CD4-positive, alpha-beta T cell treated with Interleukin-12 subunit alpha and Interleukin-12 subunit beta, for 1 hour (primary cell): ENCODE results near the gene ARHGAP15.

Experiments
- DNase-seq: peaks from one replicate; pipeline ENCODE4 v3.0.0-alpha.2; 2020

Gene ARHGAP15

DNA sequence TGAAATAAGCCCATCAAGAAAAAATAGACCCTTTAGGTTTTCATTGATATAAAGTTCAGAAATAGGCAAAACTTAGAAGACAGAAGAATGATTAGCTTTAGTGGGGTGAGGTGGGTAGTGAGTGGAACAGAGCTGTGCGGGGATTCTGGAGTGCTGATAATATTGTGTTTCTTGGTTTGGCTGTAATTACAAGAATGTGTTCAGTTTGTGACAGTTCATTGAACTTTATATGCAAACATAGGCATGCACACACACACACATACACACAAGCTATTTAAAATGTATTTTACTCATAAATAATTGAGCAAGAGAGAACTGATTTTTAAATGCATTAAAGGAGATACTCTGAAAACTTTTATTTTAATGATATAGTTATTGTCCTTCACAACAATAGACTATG lies 17.1 kb downstream of the ARHGAP15 start:
- no peak for DNase-seq

DNA sequence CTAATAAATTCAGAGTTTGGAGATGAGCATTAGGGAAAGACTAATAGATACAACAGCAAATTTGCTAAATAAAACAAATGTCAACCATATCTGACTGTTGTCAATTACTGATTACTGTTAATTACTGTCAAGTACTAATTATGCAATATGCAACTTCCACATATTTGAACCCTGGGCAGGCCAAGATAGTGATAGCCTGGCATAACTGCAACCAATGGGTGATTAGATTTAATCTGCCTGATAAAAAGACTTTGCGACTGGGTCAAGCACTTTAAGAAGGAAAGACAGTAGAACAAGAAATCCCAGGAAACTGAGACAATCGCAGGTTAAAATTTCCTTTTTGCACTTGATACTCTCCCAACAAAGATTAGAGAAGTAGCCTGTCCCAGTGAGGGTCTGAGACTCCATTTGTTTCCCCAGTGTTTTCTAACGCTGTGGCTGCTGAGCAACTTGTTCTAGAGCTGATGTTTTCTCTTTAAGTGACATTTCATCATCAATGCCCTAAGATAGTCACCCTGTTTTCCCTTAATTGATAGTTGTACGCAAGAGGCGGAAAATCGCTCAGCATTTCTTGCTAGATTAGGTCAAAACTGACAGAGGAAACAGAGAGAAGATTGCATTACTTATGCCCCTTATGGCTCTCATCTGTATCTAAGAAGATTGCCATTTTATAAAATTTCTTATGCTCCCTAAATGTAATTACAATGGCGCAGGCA lies 17.8 kb downstream of the ARHGAP15 start:
- no peak for DNase-seq

DNA sequence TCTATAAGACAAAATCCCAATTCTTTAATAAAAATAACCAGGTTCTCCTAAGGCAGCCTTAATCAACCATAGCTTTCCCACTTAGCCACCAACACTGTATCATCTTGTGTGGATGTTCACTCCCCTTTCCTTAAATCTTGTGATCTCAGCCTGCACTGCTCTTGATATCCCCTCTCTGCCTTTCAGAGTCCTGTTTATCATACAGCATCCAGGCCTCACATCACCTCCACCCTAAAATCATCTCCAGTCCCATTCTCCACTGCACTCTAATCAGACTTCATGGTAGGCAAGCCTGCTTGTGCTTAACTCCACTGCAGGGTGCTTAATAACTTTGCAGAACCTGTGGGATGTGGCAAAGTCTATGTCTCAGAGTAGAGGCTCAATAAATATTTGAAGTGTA lies 18.8 kb downstream of the ARHGAP15 start:
- DNase-seq: no peak

DNA sequence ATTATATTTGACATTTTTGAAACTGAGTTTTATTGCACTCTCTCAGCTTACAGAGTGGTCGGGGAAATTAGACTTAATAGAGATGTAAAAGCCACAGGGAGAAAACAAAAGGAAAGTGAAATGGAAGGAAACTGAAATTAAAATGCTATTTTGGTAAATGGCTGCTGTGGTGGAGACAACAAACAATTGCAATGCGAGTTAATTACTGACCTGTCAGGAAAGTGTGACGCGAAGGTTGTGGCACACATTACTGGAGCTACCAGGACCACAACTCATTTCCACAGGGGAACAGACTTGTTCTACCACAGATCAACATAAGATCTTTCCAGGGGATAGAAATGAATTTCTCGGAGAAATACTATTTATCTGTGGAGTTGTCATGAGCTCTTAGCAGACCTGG lies 19.5 kb downstream of the ARHGAP15 start:
- no peak for DNase-seq

DNA sequence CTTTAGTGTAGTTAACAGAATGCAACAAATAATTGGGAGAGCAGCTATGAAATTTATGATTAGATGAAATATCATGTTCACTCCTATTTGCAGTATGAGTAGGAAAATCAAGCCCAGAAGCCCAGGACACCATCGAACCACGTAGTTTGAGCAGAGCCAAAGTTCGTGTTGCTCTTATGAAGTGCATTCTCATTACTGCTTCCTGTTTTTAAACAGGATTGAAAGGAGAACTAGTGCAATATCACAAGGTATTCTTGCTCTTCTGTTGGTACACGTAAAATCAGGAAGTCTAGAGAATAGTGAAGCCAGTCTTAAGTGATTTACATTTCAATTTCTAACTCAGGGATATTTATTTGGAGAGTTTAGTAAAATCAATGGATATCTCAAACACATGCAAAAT lies 21.1 kb downstream of the ARHGAP15 start:
- DNase-seq: no peak

DNA sequence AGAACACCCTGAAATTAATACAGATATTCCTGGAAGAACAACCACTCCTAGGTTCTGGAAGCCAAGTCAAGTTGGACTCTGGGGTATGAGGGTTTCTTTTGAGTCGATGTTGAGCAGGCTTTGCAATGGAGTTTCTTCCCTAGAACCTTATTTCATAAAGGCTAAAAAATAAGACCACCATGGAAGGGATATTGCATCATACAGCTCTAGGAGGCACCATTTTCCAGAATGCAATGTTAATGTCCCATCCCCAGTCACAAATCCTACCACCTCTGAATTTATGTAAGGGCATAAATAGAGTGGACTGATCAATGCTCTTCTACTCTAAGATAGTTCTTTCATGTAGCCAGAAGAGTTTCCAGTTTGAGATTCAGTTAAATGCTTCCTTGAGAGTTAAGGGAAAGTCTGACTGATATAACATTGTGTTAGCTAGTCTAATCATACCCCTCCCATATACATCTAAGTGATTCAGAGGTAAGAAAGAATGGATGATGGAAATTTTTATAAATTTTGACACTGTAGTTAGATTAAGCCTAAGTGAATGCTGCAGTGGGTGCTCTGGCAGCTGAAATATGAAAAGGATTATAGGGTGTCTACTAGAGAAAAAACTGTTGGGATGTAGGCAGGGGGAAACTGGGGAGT lies 22.0 kb downstream of the ARHGAP15 start:
- DNase-seq: no peak

DNA sequence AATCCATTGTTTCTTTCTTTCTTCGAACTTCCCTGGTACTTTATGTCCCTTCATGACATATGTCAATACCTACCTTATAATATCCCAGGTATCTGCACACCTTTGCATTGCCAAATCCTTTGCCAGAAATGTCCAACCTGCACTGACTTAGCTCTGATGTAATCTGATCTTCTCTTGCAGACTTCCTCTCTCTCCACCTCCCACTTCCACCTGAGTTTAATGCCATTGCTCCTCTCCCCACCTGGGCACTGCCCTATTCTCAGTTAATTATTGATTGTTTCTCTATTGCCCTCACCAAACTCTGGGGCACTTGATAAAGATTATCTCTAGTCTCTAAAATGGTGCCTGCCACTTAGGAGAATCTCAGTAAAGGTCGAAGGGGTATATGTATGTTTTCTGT lies 23.0 kb downstream of the ARHGAP15 start:
- DNase-seq: no peak

DNA sequence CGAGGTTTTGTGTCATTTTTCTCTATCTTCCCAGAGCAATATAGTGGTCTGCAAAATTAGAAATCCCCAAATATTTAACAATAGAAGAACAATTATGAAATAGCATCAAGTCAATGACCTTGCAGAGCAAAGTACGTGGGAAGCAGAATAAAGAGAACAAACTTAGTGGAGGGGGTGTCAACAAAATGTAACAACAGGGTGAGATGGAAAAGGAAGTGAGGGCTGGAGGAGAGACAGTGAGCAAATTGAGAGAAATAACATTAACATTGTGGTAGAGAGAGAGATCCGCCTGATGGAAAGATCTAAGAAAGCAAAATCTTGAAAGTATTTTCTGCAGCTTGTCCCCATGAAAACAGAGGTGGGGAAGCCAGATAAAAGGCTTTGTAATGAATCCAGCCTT lies 23.4 kb downstream of the ARHGAP15 start:
- DNase-seq: no peak

DNA sequence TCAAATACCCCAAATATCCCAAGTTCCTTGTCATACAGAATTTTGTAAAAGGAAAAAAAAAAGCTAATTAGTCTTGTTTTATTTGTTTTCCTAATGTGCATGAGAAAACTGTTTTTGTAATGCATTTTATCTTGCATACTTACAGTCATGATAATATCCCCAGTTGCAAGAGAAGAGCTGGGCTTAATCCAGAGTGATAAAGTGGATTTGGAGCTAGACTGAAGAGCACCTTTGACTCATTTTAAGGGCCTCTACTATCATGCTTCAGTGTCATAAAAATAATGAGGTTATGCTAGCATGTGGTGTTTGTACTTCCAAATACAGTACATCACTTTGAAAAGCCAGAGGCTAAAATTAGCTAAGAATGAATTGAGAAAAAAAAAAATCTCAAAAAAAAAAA lies 26.4 kb downstream of the ARHGAP15 start:
- no peak for DNase-seq

DNA sequence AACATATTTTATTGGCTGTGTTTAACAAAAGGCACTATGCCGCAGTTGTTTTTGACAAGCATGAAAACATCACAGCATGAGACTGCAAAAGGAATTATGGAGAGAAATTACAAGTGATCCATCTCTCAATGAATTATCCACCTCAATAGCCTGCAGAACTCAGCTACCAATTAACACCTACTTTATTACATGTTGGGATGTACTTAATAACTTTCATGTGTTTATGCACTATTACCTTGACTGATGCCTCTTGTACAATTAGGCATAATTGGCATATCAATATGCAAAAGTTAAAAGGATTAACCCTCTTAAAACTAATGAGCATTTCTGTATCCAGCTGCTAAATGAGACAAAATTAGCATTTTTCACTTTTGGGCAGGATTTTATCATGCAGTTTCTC lies 27.8 kb downstream of the ARHGAP15 start:
- no peak for DNase-seq

DNA sequence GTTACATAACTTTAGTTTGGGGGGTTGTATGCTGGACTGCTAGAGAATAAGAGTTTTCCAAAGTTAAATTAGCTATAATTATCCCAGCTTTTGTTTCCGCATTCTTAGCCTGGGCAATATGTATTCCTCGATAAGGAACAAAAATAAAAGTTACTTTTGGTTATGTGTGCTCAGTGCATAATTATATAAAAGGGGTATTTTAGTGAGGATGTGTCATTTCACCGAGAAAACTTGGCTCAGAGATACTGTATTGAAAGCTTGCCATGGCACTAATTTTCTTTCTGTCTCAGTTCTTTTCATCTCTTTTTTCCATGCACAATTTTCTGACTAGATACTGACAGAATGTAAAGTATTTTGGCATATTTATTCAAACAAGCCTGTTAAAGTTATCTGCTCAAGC lies 28.2 kb downstream of the ARHGAP15 start:
- DNase-seq: no peak

DNA sequence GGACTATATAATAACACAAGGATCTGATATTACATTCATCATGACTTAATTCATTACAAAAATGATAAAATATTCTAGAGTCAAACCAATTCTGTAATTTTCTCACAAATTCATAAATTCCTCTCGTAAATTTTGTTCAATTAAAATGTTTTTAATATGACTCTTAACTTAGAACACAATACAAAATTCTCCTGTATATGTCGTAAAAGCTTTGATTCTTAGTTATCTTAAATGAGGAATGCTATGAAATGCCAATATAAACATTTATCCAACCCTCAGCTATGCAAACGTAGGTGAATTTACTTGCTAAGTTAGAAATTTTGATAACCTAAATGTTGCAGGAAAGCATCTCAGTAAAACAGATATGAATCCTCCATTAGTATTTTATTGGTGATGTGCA lies 28.9 kb downstream of the ARHGAP15 start:
- no peak for DNase-seq

DNA sequence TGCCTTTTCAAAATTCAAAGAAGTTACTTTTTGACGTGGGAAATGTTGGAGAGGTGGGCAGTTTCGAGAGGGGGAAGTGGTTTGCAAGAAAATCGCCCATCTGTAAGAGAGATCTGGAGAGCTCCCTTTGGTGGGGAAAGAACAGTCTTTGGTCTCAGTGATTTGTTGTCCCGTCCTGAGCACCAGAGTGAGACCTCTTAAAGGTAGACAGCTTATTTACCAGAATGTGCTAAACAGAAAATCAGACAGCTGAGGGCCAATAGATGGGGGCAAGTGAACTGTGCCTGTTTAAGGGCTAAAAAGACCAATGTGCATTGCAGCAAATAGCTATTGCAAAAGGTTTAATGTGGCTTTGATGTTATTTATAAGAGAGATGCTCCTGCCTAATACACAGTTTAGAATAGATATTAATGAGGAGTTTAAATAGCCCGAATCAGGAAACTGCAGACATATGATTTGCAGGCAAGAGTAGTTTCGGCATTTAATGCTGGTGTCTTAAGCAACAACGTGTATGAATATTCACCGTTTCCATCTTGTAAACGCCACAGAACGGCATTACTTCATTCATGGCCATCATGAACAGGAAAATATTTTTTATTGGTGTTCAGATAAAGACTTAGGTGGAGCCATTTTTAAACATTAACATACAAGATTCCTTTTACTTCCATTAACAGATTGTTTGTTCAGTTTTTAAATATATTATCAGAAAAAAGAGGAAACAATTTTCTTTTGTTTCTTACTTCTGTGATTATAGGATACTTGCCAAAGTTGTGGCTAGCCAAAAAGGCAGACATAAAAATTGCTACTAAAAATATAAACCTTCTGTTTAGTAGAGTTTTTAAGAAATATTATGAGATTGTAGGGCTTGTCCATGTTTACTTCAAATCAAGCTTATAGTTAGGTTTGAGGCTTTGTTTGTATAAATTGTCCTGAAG lies 29.6 kb downstream of the ARHGAP15 start:
- no peak for DNase-seq

DNA sequence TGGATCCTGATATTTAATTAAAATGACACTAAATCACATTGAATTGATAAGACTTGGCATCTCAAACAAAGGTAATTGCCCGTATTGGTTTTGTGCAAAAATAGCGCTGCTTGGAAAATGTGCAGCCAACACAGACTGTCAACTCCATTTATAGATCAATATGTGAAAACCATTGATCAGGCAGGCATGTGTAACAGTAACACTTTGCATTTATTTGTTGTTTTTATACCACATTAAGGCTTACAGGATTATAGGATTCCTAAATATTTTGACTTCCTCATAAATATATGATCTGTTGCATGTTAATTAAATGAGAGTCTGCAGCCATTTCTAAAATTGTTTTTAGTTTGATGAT lies 30.2 kb downstream of the ARHGAP15 start:
- no peak for DNase-seq

DNA sequence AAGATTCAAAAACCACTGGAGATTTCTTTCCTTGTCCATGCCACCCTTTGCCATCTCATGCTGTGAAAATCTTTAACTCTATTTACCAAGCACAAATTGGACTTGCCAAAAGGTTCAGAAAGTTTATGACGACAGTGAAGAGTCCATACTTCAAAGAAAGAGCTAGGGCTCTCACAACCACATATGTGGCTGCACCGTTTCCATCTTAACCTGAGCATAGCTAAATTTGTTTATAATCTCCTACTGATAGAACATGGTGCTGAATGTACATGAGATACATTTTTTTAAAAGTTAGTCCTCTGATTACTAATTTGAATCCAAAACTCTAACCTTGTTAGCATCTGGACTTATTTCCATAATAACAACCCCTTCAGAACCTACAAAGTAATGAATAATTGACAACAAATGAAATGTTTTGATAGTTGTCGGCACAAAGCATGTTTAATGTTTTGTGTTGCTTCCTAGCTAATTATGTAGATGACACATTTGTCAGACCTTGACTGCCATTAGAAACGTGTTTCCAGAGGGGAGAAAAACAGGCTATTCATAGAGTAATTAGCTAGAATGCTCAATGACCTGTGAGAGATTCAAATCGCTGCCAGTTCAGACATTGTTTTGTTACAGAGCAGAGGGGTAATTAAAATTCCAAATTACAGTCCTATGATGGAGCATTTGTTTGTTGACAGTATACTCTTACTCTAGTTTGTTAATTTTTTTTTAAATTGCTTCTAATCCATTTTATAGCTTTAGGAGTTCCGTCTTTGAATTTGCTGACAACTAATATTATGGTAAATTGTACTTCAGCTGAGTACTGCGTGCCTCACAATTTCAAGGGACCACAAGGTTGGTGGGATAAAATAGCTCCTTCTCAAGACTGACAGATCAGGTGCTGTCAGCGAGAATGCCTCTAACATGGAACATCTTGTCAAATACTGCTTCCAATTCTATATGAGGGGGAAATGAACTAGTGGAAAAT lies 31.8 kb downstream of the ARHGAP15 start:
- DNase-seq: no peak

DNA sequence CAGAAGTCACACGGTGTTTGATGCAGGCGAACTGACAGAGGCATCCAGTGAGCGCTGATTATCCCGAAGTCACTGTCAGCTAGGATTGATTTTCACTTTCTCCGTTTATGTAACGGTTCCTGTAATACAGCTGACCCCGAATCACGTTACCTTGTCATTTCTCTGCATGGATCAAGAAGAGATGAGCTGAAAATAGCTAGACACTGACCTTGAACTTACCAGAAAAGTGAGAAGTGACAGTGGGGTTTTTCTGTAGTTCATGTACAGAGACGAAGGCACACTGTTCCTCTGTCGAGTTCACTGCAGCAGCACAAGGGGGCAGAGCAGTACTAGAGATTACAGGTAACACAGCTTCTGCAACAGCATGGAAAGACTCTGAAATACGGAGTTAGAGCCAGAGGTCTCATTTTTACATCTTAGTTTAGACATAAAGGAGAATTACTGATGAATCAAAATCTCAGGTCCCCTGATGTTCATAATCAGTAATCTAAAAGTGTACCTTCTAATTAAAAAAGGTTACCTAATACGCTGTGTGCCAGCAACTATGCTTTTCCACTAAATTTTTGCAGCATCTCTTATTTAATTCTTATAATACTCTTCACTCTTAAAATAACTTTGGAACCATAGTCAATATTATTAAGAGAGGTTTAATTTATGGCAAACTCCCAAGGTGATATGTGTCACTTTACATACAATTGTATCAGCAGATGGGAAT lies 33.1 kb downstream of the ARHGAP15 start:
- peak; percentile 78 for DNase-seq

DNA sequence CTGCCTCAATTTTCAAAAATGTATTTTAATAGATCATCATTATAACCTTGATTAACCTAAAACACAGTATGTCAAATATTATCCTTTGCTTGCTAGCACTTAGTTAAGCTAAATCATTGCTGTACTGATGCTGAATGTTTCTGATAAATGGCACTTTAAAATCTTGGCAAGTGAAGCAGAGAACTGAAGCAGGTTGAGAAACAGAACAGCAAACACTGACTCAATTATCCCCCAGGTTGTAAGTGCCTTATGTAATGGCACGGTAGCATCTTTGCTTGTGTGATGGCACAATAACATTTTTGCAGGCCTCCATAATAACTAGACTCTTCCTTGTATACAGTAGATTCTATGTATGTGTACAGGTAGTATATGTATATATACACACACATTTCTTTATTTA lies 33.8 kb downstream of the ARHGAP15 start:
- DNase-seq: no peak

DNA sequence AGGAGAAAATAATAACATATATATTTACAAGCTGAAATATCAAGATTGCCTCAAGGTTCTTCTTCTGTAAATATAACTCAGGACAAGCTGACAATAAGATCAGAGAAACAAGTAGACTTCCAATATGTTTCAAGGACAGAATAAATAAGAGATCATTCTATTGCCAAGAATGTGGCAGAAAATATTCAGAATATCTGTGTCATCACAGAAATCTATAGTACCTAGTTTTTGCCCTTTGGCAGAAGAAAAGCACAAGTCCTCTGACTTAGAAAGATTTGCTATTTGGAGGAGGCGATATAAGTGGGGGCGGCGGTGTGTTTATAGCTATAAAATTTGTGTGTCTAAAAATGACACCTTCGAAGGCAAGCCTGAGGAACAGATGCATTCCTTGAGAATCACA lies 34.3 kb downstream of the ARHGAP15 start:
- no peak for DNase-seq

DNA sequence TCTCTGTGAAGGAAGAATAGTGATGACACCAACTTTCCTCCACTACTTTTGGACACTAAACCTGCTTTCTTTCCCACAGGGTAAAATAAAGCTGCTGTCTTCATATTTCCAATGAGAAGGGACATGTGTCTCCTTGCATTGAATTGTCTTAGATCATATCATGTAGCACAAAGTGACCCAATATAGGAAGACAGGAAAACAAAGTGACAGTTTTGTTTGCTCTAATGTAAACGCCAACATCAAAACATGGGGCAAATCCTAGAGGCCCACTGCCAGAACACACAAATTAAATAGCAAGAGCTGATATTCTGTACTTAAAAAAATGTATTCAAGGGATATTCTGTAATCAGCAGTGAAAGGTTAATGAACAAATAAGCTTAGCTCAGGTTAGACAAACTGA lies 36.1 kb downstream of the ARHGAP15 start:
- no peak for DNase-seq

DNA sequence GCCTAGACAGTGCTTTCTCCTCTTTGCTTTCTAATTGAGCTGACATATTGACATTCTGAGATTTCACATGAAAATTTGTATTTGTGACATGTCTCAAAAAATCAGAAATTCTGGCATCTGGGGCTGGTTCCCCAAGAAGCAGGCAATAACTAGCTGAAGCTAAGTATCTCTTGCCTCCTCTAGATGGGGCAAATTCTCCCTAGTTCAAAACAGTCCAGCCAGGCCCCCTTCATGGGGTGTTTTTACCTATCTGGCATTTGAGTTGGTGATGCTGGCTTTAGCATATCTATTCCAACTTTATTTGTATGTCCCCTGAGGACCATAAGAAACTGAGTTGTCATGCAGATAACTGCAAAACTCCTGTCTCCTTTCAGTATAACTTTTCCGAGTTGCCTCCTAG lies 39.9 kb downstream of the ARHGAP15 start:
- DNase-seq: no peak

DNA sequence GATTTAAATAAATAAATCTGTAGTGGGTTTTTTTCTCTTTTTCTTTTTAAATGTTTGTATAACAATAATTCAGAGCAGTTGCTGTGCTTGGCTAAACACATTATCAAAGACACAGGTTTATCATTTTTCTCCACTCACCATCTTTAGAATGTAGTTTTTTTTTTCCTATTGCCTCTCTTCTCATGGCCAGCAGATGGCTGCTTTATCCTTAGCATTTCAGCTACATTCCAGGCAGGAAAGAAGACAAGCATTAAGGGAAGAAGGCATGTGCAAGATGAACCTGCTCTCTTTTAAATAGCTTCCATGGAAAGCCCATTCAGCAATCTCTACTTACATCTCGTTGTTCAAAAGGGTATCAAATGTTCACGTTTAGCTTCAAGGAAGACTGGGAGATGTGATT lies 42.6 kb downstream of the ARHGAP15 start:
- no peak for DNase-seq

DNA sequence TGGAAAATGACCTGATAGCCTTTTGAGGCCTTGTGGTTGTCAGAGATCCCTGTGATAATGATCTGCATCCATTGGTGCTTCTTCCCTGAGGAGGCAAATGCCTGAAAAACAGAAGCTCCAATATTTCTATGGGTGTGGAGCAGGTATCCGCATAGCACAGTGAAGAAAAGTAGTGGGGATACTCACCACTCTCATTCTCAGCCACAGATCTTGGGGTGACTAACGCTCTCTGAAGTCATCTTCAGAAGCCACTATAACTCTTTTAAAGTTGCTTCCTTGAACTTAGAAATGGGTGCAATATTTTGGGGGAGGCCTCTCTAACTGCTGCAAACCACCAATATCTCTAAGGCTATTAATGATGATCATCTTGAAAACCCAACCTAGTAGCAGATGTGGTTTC lies 46.2 kb downstream of the ARHGAP15 start:
- peak; percentile 29 for DNase-seq
